GM12892 (cell line): ENCODE results near the gene CCND1.

ENCODE experiments used
- POLR2A ChIP-seq: IDR thresholded peaks from 2 replicates; pipeline ENCODE4 v1.6.1; 2011; ENCODE audit warnings: low read depth, low read length, control low read depth
- POLR2AphosphoS5 ChIP-seq: IDR thresholded peaks from 2 replicates; pipeline ENCODE4 v1.6.1; 2011; ENCODE audit warnings: low read depth, low read length, control low read depth
- TAF1 ChIP-seq: IDR thresholded peaks from 2 replicates; pipeline ENCODE4 v1.6.1; 2011; ENCODE audit warnings: low read depth, mild to moderate bottlenecking, control low read depth, low read length, borderline replicate concordance

DNA sequence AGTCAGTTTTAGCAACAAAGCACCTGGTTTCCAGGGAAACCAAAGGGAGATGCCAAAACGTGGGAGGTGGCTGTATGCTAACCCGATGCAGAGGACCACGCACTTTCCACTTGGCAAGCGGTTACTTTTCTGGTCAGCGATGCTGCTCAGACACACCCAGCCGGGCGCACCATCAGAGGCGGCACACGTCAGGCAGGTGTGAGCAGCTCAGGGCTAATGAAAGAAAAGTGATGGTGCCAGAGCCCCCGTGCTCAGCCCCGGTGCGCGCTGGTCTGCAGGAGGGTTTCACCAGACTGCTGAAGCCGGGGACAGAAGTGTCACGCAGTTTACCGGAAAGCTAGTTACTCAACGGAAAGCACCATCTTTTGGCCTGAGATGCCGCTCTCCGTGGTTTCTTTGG is 28.5 kb downstream of the CCND1 start:
- TF ChIP-seq POLR2A (no peak), POLR2AphosphoS5 (no peak), TAF1 (no peak)
